Type B pancreatic cell (in vitro differentiated cells): ENCODE data around the gene SLC16A12. TPM values are rescaled to one million over a fixed set of nuclear protein-coding genes. Genes with fewer than 3 reads are reported as not detected.

Source experiments
- DNase-seq: peaks from one replicate; pipeline ENCODE4 v3.0.0; 2021; ENCODE audit warnings: mixed read lengths; ENCODE audit not compliant: unreplicated experiment; ENCODE audit errors: extremely low spot score
- H3K27ac Mint-ChIP-seq: 2 replicates; pipeline ENCODE4 v1.8.0; 2021; ENCODE audit warnings: mild to moderate bottlenecking, mixed read lengths
- H3K27me3 Mint-ChIP-seq: 2 replicates; pipeline ENCODE4 v1.8.0; 2021; ENCODE audit warnings: mixed read lengths
- H3K36me3 Mint-ChIP-seq: 2 replicates; pipeline ENCODE4 v1.8.0; 2021; ENCODE audit warnings: mixed read lengths
- H3K4me1 Mint-ChIP-seq: one replicate; pipeline ENCODE4 v1.8.0; 2021; ENCODE audit warnings: mixed read lengths; ENCODE audit not compliant: unreplicated experiment
- H3K4me3 Mint-ChIP-seq: 2 replicates; pipeline ENCODE4 v1.8.0; 2021; ENCODE audit warnings: mild to moderate bottlenecking, mixed read lengths
- H3K9me3 Mint-ChIP-seq: 2 replicates; pipeline ENCODE4 v1.8.0; 2021; ENCODE audit warnings: mixed read lengths
- total RNA-seq: library from RNA; stranded (reverse); gene quantifications from 2 replicates; pipeline ENCODE4 v1.2.1, GENCODE V29; 2021; ENCODE audit warnings: low replicate concordance
- TF ChIP-seq, protein P1 (sequence below): fragments of 200-600 bp; sonication (generic); conservative IDR thresholded peaks from 2 replicates; pipeline ENCODE4 v1.5.0; 2021; ENCODE audit warnings: antibody characterized with exemption, mild to moderate bottlenecking

Gene SLC16A12
- total RNA-seq, 1 donor from 2014 or later: 3.7 TPM

DNA sequence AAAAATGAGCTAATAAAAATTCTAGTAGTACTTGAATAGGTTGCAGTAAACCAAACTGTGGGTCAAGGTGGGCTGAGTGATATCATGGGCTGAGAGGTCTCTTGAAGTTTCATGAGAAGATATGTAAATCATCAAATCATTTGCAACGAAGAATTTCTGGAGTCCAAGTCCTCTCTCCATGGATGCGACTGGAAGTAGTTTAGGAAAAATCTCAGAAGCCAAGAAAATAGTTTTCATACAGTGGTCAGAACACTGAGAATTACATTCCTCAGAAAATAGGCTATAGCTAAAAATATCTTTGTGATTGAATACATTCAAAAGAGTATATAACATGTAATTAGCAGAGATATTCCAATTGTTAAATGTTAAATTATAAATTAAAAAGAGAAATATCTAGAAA lies 146.6 kb downstream of the SLC16A12 start:
- Mint-ChIP-seq H3K9me3 (no peaks in the 10 kb centered on the region), H3K4me3 (no peak overlapping the region), H3K27ac (no peak overlapping the region), H3K27me3 (no peaks in the 10 kb centered on the region), H3K36me3 (no peaks in the 10 kb centered on the region), H3K4me1 (peaks cover 16% of the 10 kb centered on the region)
- DNase-seq: no peak
- TF ChIP-seq, protein P1, sequence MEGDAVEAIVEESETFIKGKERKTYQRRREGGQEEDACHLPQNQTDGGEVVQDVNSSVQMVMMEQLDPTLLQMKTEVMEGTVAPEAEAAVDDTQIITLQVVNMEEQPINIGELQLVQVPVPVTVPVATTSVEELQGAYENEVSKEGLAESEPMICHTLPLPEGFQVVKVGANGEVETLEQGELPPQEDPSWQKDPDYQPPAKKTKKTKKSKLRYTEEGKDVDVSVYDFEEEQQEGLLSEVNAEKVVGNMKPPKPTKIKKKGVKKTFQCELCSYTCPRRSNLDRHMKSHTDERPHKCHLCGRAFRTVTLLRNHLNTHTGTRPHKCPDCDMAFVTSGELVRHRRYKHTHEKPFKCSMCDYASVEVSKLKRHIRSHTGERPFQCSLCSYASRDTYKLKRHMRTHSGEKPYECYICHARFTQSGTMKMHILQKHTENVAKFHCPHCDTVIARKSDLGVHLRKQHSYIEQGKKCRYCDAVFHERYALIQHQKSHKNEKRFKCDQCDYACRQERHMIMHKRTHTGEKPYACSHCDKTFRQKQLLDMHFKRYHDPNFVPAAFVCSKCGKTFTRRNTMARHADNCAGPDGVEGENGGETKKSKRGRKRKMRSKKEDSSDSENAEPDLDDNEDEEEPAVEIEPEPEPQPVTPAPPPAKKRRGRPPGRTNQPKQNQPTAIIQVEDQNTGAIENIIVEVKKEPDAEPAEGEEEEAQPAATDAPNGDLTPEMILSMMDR: no peak

DNA sequence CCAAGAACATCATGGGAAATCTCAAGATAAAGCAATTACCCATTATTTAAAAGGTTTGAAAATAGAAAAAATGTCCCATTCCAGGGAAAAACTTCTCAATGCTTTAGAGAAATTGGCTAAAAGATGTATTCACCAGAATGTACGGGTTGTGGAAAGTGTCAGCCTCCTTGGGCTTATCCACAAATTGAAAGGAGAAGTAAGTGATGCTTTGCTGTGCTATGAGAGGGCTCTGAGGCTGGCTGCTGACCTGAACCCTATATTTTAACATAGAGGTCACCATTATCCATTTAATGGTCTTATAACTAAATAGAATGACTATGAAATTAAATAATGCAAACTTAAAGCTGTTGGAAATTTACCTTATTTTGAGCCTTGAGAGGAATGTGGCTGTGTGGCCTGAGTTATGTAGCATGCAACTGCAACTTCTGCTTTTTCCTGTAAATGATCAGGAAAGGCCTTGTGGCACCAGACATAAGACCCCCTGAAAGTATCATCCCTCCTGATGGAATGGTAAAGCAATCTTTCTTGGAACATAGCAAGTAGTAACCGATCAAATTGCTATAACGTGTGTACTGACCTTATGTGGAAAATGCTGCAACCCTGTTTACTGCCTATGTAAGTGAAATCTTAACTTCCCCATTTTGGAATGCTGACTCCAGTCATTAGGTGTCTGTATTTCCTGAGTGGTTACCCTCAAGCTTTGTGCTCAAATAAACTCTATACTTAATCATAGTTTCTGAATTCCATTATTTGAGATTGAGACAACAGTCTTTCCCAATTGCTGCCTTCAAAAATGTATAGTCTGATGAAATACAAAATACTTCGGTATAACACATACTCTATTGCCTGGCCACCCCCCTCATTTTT lies 150.7 kb downstream of the SLC16A12 start:
- Mint-ChIP-seq H3K4me3 (no peak overlapping the region), H3K27me3 (no peaks in the 10 kb centered on the region), H3K27ac (no peak overlapping the region), H3K9me3 (no peaks in the 10 kb centered on the region), H3K4me1 (no peaks in the 10 kb centered on the region), H3K36me3 (no peaks in the 10 kb centered on the region)
- TF ChIP-seq, protein P1: no peak
- no peak for DNase-seq

DNA sequence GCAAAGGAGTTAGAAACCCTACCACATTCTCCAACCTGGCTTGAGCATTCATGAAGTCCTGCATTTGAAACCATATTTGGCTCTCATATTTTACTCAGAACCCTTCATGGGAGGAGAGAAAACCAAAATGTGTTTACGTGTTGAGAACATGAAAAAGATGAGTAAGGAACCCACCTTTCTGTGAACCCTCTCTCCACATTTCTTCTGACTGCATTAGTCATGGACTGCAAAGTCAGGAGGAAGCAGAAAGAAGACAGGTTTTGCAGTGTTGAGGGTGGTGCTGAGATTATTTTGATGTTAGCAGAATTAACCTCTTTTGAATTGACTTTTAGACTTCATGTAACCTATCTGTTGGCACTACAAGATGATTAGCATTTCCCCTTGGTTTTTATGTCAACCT lies 152.6 kb downstream of the SLC16A12 start:
- H3K4me1 Mint-ChIP-seq: peaks cover 12% of the 10 kb centered on the region
- TF ChIP-seq, protein P1: no peak

More for the DNA sequence above, 152.6 kb downstream of the SLC16A12 start:
- Mint-ChIP-seq H3K4me3 (no peak overlapping the region), H3K9me3 (no peaks in the 10 kb centered on the region), H3K27ac (no peak overlapping the region), H3K27me3 (no peaks in the 10 kb centered on the region), H3K36me3 (no peaks in the 10 kb centered on the region)
- DNase-seq: no peak

Other genes starting within 250 kb of the SLC16A12 start
- gene IFIT2, start 233.5 kb downstream of the SLC16A12 start, total RNA-seq: 1.3 and 1.4 TPM in 2 replicates
- 4.9 and 9.4 TPM in 2 replicates for gene IFIT3, start 207.6 kb downstream of the SLC16A12 start, total RNA-seq
- not detected in 2 replicates for gene IFIT1B, start 157.5 kb downstream of the SLC16A12 start, total RNA-seq
- 4.4 and 6.0 TPM in 2 replicates for gene IFIT1, start 143.0 kb downstream of the SLC16A12 start, total RNA-seq
- 9.4 and 11.0 TPM in 2 replicates for gene IFIT5, start 121.0 kb downstream of the SLC16A12 start, total RNA-seq
- 32.5 and 33.5 TPM in 2 replicates for gene PANK1, start 109.6 kb upstream of the SLC16A12 start, total RNA-seq
- 21.3 and 36.9 TPM in 2 replicates for gene KIF20B, start 166.0 kb upstream of the SLC16A12 start, total RNA-seq